Measurements from ENCODE around the gene DNAJC16.
A peak's percentile ranks its signal among the peaks of the same experiment; 100 is the strongest.
"Not testable (repeated sequence)": the region's sequence is repeated elsewhere in the genome, so short reads cannot be mapped to it uniquely, and the experiment has no call there.

The DNAJC16 gene

GRCh38 chr1:15521206-15521906 lies 5.3 kb upstream of the DNAJC16 start:
- peaks cover 31% of the 10 kb centered on the region for H3K4me1 Mint-ChIP-seq
- not testable (repeated sequence) for H3K27me3 Mint-ChIP-seq, DNase-seq, H3K4me3 Mint-ChIP-seq, H3K27ac Mint-ChIP-seq, H3K9me3 Mint-ChIP-seq, ATAC-seq

GRCh38 chr1:15522551-15522950 lies 4.1 kb upstream of the DNAJC16 start:
- Mint-ChIP-seq H3K4me3 (no peak overlapping the region), H3K4me1 (peaks cover 37% of the 10 kb centered on the region), H3K9me3 (no peaks in the 10 kb centered on the region), H3K27me3 (no peaks in the 10 kb centered on the region), H3K27ac (no peak overlapping the region)
- DNase-seq (no peak), ATAC-seq (no peak)

GRCh38 chr1:15523104-15524020 lies 3.3 kb upstream of the DNAJC16 start:
- H3K4me1 Mint-ChIP-seq: peaks cover 45% of the 10 kb centered on the region
- DNase-seq: no peak
- no peak for ATAC-seq
- no peaks in the 10 kb centered on the region for H3K27me3 Mint-ChIP-seq
- no peaks in the 10 kb centered on the region for H3K9me3 Mint-ChIP-seq
- peak overlapping the region; percentile 2 to 35 for H3K27ac Mint-ChIP-seq
- H3K4me3 Mint-ChIP-seq: peak overlapping the region; percentile 93 to 95

GRCh38 chr1:15524021-15524282 lies 2.7 kb upstream of the DNAJC16 start, which contains the start of gene CASP9:
Gene CASP9, minus strand, starts transcription at chr1:15524215. Its CDS starts 15 bp downstream, at chr1:15524200.
- Mint-ChIP-seq H3K27me3 (no peaks in the 10 kb centered on the region), H3K27ac (peak within 1 kb of the TSS; percentile 99), H3K9me3 (no peaks in the 10 kb centered on the region), H3K4me3 (peak within 1 kb of the TSS; percentile 93 to 95), H3K4me1 (peaks cover 50% of the 10 kb centered on the region)
- no peak for DNase-seq
- peak; percentile 15 for ATAC-seq

GRCh38 chr1:15524283-15525049 lies 2.2 kb upstream of the DNAJC16 start:
- peaks cover 52% of the 10 kb centered on the region for H3K4me1 Mint-ChIP-seq
- ATAC-seq: peak; percentile 68

GRCh38 chr1:15525050-15526020 lies 1.3 kb upstream of the DNAJC16 start:
- H3K4me1 Mint-ChIP-seq: peaks cover 52% of the 10 kb centered on the region
- H3K27ac Mint-ChIP-seq: peak overlapping the region; percentile 96 to 99
- no peaks in the 10 kb centered on the region for H3K9me3 Mint-ChIP-seq
- peak; percentile 62 for ATAC-seq
- peak overlapping the region; percentile 93 to 95 for H3K4me3 Mint-ChIP-seq
- H3K27me3 Mint-ChIP-seq: no peaks in the 10 kb centered on the region
- DNase-seq: peak; percentile 100

More at GRCh38 chr1:15524283-15525049, 2.2 kb upstream of the DNAJC16 start:
- peak; percentile 100 for DNase-seq
- peak overlapping the region; percentile 99 for H3K27ac Mint-ChIP-seq
- no peaks in the 10 kb centered on the region for H3K9me3 Mint-ChIP-seq
- H3K4me3 Mint-ChIP-seq: peak overlapping the region; percentile 93 to 95
- H3K27me3 Mint-ChIP-seq: no peaks in the 10 kb centered on the region

- DNase-seq: no peak
These were observed 593 bp upstream of the DNAJC16 start for GRCh38 chr1:15526021-15526489.

GRCh38 chr1:15531003-15531402 lies 4.4 kb downstream of the DNAJC16 start:
- Mint-ChIP-seq H3K4me1 (peaks cover 24% of the 10 kb centered on the region), H3K27ac (no peak overlapping the region), H3K4me3 (no peak overlapping the region), H3K27me3 (no peaks in the 10 kb centered on the region), H3K9me3 (no peaks in the 10 kb centered on the region)
- ATAC-seq: no peak
- DNase-seq: no peak

More at GRCh38 chr1:15526021-15526489, 593 bp upstream of the DNAJC16 start:
- Mint-ChIP-seq H3K4me1 (peaks cover 51% of the 10 kb centered on the region), H3K9me3 (no peaks in the 10 kb centered on the region), H3K4me3 (peak overlapping the region; percentile 93 to 95), H3K27ac (peak overlapping the region; percentile 73 to 96), H3K27me3 (no peaks in the 10 kb centered on the region)
- no peak for ATAC-seq

- H3K4me1 Mint-ChIP-seq: peaks cover 18% of the 10 kb centered on the region
- ATAC-seq (no peak), DNase-seq (no peak)
- H3K27me3 Mint-ChIP-seq: no peaks in the 10 kb centered on the region
- H3K4me3 Mint-ChIP-seq: no peak overlapping the region
- no peak overlapping the region for H3K27ac Mint-ChIP-seq
- H3K9me3 Mint-ChIP-seq: no peaks in the 10 kb centered on the region
These were observed 5.0 kb downstream of the DNAJC16 start for GRCh38 chr1:15531682-15532081.

GRCh38 chr1:15538771-15539170 lies 12.1 kb downstream of the DNAJC16 start:
- Mint-ChIP-seq H3K4me3 (no peak overlapping the region), H3K27ac (no peak overlapping the region), H3K27me3 (no peaks in the 10 kb centered on the region), H3K9me3 (no peaks in the 10 kb centered on the region), H3K4me1 (no peaks in the 10 kb centered on the region)
- DNase-seq (no peak), ATAC-seq (no peak)

- ATAC-seq: no peak
- Mint-ChIP-seq H3K4me3 (no peak overlapping the region), H3K4me1 (no peaks in the 10 kb centered on the region), H3K27me3 (no peaks in the 10 kb centered on the region), H3K9me3 (no peaks in the 10 kb centered on the region), H3K27ac (peak overlapping the region in 1 of 2 donors; percentile 64)
- DNase-seq: no peak
These were observed 13.5 kb downstream of the DNAJC16 start for GRCh38 chr1:15540186-15540585.

GRCh38 chr1:15541231-15541792 lies 14.7 kb downstream of the DNAJC16 start:
- H3K27ac Mint-ChIP-seq: peak overlapping the region in 1 of 2 donors; percentile 4
- ATAC-seq (no peak), DNase-seq (no peak)
- no peaks in the 10 kb centered on the region for H3K27me3 Mint-ChIP-seq
- H3K9me3 Mint-ChIP-seq: no peaks in the 10 kb centered on the region
- H3K4me1 Mint-ChIP-seq: no peaks in the 10 kb centered on the region
- no peak overlapping the region for H3K4me3 Mint-ChIP-seq

GRCh38 chr1:15542388-15543250 lies 16.0 kb downstream of the DNAJC16 start:
- H3K4me3 Mint-ChIP-seq: no peak overlapping the region
- H3K9me3 Mint-ChIP-seq: no peaks in the 10 kb centered on the region
- peak overlapping the region in 1 of 2 donors; percentile 31 for H3K27ac Mint-ChIP-seq
- no peaks in the 10 kb centered on the region for H3K4me1 Mint-ChIP-seq
- ATAC-seq (no peak), DNase-seq (no peak)
- H3K27me3 Mint-ChIP-seq: no peaks in the 10 kb centered on the region

GRCh38 chr1:15543251-15543588 lies 16.6 kb downstream of the DNAJC16 start:
- no peak for ATAC-seq
- Mint-ChIP-seq H3K9me3 (no peaks in the 10 kb centered on the region), H3K27me3 (no peaks in the 10 kb centered on the region), H3K4me1 (no peaks in the 10 kb centered on the region), H3K27ac (no peak overlapping the region), H3K4me3 (no peak overlapping the region)
- no peak for DNase-seq
